Fibroblast of lung (primary cell): Measurements from ENCODE around the gene SPRR4. TPM values are rescaled to one million over a fixed set of nuclear protein-coding genes. Genes with fewer than 3 reads are reported as not detected.

Experiments
- DNase-seq, 2 donors: peaks; one replicate each; pipeline versions ENCODE4 v3.0.0 to v3.0.0-alpha.2; 2010; ENCODE audit warnings: low read depth in 2 of 2
- H2AFZ ChIP-seq: 2 replicates; pipeline ENCODE4 v1.5.1; 2012; ENCODE audit warnings: low read length, control low read depth, inconsistent platforms
- H3K27ac ChIP-seq: 2 replicates; pipeline ENCODE4 v1.5.1; 2011; ENCODE audit warnings: low read length, control low read depth; ENCODE audit not compliant: insufficient read depth
- H3K27me3 ChIP-seq: 2 replicates; pipeline ENCODE4 v1.5.1; 2011; ENCODE audit warnings: mild to moderate bottlenecking, low read length; ENCODE audit not compliant: control insufficient read depth, insufficient read depth
- H3K36me3 ChIP-seq: 2 replicates; pipeline ENCODE4 v1.5.1; 2011; ENCODE audit warnings: low read length; ENCODE audit not compliant: control insufficient read depth, insufficient read depth
- H3K4me1 ChIP-seq: 2 replicates; pipeline ENCODE4 v1.5.1; 2011; ENCODE audit warnings: low read length; ENCODE audit not compliant: control insufficient read depth, insufficient read depth; ENCODE audit errors: extremely low read depth
- H3K4me2 ChIP-seq: 2 replicates; pipeline ENCODE4 v1.5.1; 2011; ENCODE audit warnings: low read length, control low read depth; ENCODE audit not compliant: insufficient read depth; ENCODE audit errors: extremely low read depth
- H3K4me3 ChIP-seq, 4 experiments: fragments of 200-600 bp in 1 of 4; sonication (generic) in 1 of 4; replicated peaks in 1 of 4; 2 replicates each; pipeline ENCODE4 v1.5.1; 2011 to 2016; ENCODE audit warnings: low read length in 4 of 4, low read depth in 3 of 4, mild to moderate bottlenecking in 3 of 4, control low read depth in 2 of 4, inconsistent platforms in 1 of 4, mixed read lengths in 1 of 4; ENCODE audit not compliant: insufficient read depth in 1 of 4; ENCODE audit errors: control extremely low read depth in 1 of 4
- H3K79me2 ChIP-seq: 2 replicates; pipeline ENCODE4 v1.5.1; 2012; ENCODE audit warnings: mild to moderate bottlenecking, low read length, inconsistent platforms; ENCODE audit not compliant: control insufficient read depth, insufficient read depth
- H3K9ac ChIP-seq: 2 replicates; pipeline ENCODE4 v1.5.1; 2011; ENCODE audit warnings: mild to moderate bottlenecking, low read length, control low read depth; ENCODE audit not compliant: insufficient read depth
- H3K9me3 ChIP-seq: 2 replicates; pipeline ENCODE4 v1.5.1; 2012; ENCODE audit warnings: low read depth, low read length; ENCODE audit not compliant: control insufficient read depth, insufficient read depth
- H4K20me1 ChIP-seq: 2 replicates; pipeline ENCODE4 v1.5.1; 2011; ENCODE audit warnings: low read length; ENCODE audit not compliant: control insufficient read depth, insufficient read depth; ENCODE audit errors: extremely low read depth
- CTCF ChIP-seq, 2 donors: IDR thresholded peaks in 1 of 2; conservative IDR thresholded peaks in 1 of 2; 1 replicate in 1 of 2; 2 replicates in 1 of 2; pipeline ENCODE4 v1.5.1; 2011 to 2012; ENCODE audit warnings: low read length in 2 of 2, control low read depth in 1 of 2, inconsistent platforms in 1 of 2, low read depth in 1 of 2, mild to moderate bottlenecking in 1 of 2
- EZH2 ChIP-seq: IDR thresholded peaks from 2 replicates; pipeline ENCODE4 v1.5.1; 2012; ENCODE audit warnings: low read length, control low read depth, mild to moderate bottlenecking; ENCODE audit errors: missing control alignments
- polyA plus RNA-seq, 2 donors: library from polyadenylated mRNA; depleted of rRNA in 1 of 2; stranded (reverse) in 1 of 2; unstranded in 1 of 2; fragments of >200 nt; gene quantifications; 2 replicates each; pipeline ENCODE4 v1.2.1, GENCODE V29; 2011 to 2012; ENCODE audit warnings: missing spikeins in 1 of 2
- total RNA-seq: library from RNA; depleted of rRNA; stranded (reverse); fragments of >200 nt; gene quantifications from 2 replicates; pipeline ENCODE4 v1.2.1, GENCODE V29; 2014

The SPRR4 gene
- total and polyA plus RNA-seq, 2 donors (not counting 1 experiment from before 2014, with no cell fraction given) = not detected

- Histone ChIP-seq H3K79me2 (no peaks in the 10 kb centered on the region), H3K27ac (no peak overlapping the region), H3K4me2 (no peak overlapping the region), H3K4me1 (no peaks in the 10 kb centered on the region), H3K27me3 (no peaks in the 10 kb centered on the region), H2AFZ (no peak overlapping the region), H3K4me3 (no peak overlapping the region), H4K20me1 (no peaks in the 10 kb centered on the region), H3K9me3 (no peaks in the 10 kb centered on the region), H3K9ac (no peak overlapping the region), H3K36me3 (no peaks in the 10 kb centered on the region)
- DNase-seq = no peak
- TF ChIP-seq EZH2 = no peak
- no peak for TF ChIP-seq CTCF (conservative IDR thresholded peaks at IDR 0.05 in 1 of 2, IDR thresholded peaks at IDR 0.05 in 1 of 2; ENCODE audit: low read depth in 1 of 2, low read length in 2 of 2)
Measured at GRCh38 chr1:152946248-152946647, 24.2 kb upstream of the SPRR4 start.

- Histone ChIP-seq H2AFZ (no peak within 1 kb of the TSS), H3K4me3 (no peak within 1 kb of the TSS), H3K27me3 (no peaks in the 10 kb centered on the region), H4K20me1 (no peaks in the 10 kb centered on the region), H3K36me3 (no peaks in the 10 kb centered on the region), H3K79me2 (no peaks in the 10 kb centered on the region), H3K4me2 (no peak within 1 kb of the TSS), H3K27ac (no peak within 1 kb of the TSS), H3K9ac (no peak within 1 kb of the TSS), H3K4me1 (no peaks in the 10 kb centered on the region), H3K9me3 (no peaks in the 10 kb centered on the region)
- TF ChIP-seq CTCF (conservative IDR thresholded peaks at IDR 0.05 in 1 of 2, IDR thresholded peaks at IDR 0.05 in 1 of 2; ENCODE audit: low read depth in 1 of 2, low read length in 2 of 2) (no peak), EZH2 (no peak)
- DNase-seq = no peak
Measured at GRCh38 chr1:152946651-152947256, 23.7 kb upstream of the SPRR4 start, which contains the start of gene SPRR5. TSS of gene SPRR5 (plus strand) at chr1:152947206. CDS start at chr1:152948555, 1,349 bp downstream.

GRCh38 chr1:152951711-152952110, 18.7 kb upstream of the SPRR4 start:
- Histone ChIP-seq H3K79me2 (no peaks in the 10 kb centered on the region), H3K36me3 (no peaks in the 10 kb centered on the region), H4K20me1 (no peaks in the 10 kb centered on the region), H3K9me3 (no peaks in the 10 kb centered on the region), H3K4me2 (no peak overlapping the region), H3K27me3 (no peaks in the 10 kb centered on the region), H2AFZ (no peak overlapping the region), H3K27ac (no peak overlapping the region), H3K4me1 (no peaks in the 10 kb centered on the region), H3K4me3 (no peak overlapping the region), H3K9ac (no peak overlapping the region)
- TF ChIP-seq EZH2 (no peak), CTCF (conservative IDR thresholded peaks at IDR 0.05 in 1 of 2, IDR thresholded peaks at IDR 0.05 in 1 of 2; ENCODE audit: low read depth in 1 of 2, low read length in 2 of 2) (no peak)
- no peak for DNase-seq
